ENCODE measurements around the gene USH1G. TPM values are rescaled to one million over a fixed set of nuclear protein-coding genes. Genes with fewer than 3 reads are reported as not detected.

Gene USH1G
- total and polyA plus RNA-seq, 2 of the 13 experiments (the other 11 are each of a cell fraction or from before 2014, with no cell fraction given): 0.04 TPM; not detected in 1

DNA sequence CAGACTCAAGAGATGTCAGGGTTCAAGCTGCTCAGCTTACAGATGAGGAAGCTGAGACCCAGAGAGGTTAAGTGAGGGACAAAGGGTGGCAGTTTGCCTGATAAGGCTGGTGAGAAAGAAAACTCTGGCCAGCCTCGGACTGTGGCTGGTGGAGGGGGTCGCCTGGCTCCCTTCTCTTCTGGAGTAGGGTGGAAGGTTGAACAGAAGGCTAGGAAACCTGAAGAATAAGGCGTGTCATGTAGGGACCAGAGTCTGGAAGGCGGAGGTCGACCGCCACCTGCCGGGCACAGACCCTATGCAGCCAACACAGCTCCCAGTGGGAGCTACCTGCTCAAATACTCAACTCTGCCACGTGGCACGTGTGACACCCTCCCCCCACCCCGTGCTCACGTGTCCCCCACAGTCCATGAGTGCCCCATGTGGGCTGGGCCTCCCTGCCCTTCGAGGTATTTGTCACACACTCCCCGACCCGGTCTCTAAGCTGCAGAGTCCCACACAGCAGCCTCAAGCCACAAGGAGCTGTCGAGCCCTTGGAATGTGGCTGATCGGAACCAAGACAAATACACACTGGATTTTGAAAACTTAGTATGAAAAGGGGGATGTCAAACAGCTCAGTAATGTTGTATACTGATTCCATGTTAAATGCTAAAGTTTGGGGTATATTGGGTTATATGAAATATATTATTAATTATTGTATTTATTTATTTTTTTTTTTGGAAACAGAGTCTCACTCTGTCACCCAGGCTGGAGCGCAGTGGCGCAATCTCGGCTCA lies 37.7 kb upstream of the USH1G start (continued):
- TF ChIP-seq, protein P1, sequence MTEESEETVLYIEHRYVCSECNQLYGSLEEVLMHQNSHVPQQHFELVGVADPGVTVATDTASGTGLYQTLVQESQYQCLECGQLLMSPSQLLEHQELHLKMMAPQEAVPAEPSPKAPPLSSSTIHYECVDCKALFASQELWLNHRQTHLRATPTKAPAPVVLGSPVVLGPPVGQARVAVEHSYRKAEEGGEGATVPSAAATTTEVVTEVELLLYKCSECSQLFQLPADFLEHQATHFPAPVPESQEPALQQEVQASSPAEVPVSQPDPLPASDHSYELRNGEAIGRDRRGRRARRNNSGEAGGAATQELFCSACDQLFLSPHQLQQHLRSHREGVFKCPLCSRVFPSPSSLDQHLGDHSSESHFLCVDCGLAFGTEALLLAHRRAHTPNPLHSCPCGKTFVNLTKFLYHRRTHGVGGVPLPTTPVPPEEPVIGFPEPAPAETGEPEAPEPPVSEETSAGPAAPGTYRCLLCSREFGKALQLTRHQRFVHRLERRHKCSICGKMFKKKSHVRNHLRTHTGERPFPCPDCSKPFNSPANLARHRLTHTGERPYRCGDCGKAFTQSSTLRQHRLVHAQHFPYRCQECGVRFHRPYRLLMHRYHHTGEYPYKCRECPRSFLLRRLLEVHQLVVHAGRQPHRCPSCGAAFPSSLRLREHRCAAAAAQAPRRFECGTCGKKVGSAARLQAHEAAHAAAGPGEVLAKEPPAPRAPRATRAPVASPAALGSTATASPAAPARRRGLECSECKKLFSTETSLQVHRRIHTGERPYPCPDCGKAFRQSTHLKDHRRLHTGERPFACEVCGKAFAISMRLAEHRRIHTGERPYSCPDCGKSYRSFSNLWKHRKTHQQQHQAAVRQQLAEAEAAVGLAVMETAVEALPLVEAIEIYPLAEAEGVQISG (CRISPR knock-in tag; IDR thresholded peaks at IDR 0.05): peak; percentile 78
- TF ChIP-seq, protein P2, sequence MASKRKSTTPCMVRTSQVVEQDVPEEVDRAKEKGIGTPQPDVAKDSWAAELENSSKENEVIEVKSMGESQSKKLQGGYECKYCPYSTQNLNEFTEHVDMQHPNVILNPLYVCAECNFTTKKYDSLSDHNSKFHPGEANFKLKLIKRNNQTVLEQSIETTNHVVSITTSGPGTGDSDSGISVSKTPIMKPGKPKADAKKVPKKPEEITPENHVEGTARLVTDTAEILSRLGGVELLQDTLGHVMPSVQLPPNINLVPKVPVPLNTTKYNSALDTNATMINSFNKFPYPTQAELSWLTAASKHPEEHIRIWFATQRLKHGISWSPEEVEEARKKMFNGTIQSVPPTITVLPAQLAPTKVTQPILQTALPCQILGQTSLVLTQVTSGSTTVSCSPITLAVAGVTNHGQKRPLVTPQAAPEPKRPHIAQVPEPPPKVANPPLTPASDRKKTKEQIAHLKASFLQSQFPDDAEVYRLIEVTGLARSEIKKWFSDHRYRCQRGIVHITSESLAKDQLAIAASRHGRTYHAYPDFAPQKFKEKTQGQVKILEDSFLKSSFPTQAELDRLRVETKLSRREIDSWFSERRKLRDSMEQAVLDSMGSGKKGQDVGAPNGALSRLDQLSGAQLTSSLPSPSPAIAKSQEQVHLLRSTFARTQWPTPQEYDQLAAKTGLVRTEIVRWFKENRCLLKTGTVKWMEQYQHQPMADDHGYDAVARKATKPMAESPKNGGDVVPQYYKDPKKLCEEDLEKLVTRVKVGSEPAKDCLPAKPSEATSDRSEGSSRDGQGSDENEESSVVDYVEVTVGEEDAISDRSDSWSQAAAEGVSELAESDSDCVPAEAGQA (IDR thresholded peaks at IDR 0.05; ENCODE audit: low read depth): no peak
- TF ChIP-seq, protein P2 (CRISPR knock-in tag; IDR thresholded peaks at IDR 0.05; ENCODE audit: borderline replicate concordance): no peak
- TF ChIP-seq ZNF616 (CRISPR knock-in tag; IDR thresholded peaks at IDR 0.05; ENCODE audit: low read depth) (0 out of 2 replicates have a peak, but pooled peaks have one; percentile 53), REPIN1 (CRISPR knock-in tag; IDR thresholded peaks at IDR 0.05; ENCODE audit: borderline replicate concordance, low read depth) (peak; percentile 87), ZNF678 (CRISPR knock-in tag; IDR thresholded peaks at IDR 0.05) (0 out of 2 replicates have a peak, but pooled peaks have one; percentile 45), SP2 (CRISPR knock-in tag; IDR thresholded peaks at IDR 0.05) (peak; percentile 48; the same call in 1 of the 2 replicates), ADNP (CRISPR knock-in tag; IDR thresholded peaks at IDR 0.05) (no peak), ZNF17 (CRISPR knock-in tag; IDR thresholded peaks at IDR 0.05) (no peak), SMYD3 (CRISPR knock-in tag; IDR thresholded peaks at IDR 0.05) (0 out of 2 replicates have a peak, but pooled peaks have one; percentile 59), ZNF367 (CRISPR knock-in tag; IDR thresholded peaks at IDR 0.05; ENCODE audit: borderline replicate concordance) (no peak)
- TF ChIP-seq, protein P3, sequence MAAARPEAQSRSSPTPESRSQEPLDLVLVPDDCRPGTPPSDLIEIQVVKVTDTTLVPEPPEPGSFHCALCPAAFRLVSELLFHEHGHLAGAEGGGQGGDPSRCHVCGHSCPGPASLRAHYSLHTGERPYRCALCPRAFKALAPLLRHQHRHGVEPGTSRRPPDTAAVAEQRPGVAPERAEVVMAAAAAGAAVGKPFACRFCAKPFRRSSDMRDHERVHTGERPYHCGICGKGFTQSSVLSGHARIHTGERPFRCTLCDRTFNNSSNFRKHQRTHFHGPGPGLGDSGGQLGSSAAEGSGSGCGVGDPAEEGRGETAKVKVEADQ (CRISPR knock-in tag; IDR thresholded peaks at IDR 0.05; ENCODE audit: borderline replicate concordance): peak; percentile 42; the same call in 1 of the 2 replicates
- TF ChIP-seq, protein P4, sequence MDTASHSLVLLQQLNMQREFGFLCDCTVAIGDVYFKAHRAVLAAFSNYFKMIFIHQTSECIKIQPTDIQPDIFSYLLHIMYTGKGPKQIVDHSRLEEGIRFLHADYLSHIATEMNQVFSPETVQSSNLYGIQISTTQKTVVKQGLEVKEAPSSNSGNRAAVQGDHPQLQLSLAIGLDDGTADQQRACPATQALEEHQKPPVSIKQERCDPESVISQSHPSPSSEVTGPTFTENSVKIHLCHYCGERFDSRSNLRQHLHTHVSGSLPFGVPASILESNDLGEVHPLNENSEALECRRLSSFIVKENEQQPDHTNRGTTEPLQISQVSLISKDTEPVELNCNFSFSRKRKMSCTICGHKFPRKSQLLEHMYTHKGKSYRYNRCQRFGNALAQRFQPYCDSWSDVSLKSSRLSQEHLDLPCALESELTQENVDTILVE (CRISPR knock-in tag; IDR thresholded peaks at IDR 0.05): peak; percentile 84
- TF ChIP-seq, protein P5, sequence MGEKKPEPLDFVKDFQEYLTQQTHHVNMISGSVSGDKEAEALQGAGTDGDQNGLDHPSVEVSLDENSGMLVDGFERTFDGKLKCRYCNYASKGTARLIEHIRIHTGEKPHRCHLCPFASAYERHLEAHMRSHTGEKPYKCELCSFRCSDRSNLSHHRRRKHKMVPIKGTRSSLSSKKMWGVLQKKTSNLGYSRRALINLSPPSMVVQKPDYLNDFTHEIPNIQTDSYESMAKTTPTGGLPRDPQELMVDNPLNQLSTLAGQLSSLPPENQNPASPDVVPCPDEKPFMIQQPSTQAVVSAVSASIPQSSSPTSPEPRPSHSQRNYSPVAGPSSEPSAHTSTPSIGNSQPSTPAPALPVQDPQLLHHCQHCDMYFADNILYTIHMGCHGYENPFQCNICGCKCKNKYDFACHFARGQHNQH (CRISPR knock-in tag; IDR thresholded peaks at IDR 0.05): peak; percentile 72; the same call in 1 of the 2 replicates

Data from HepG2 (cell line).